Neural cell (in vitro differentiated cells): ENCODE results near the gene GJB2.

ENCODE experiments used
- EP300 ChIP-seq: fragments of 450-650 bp; conservative IDR thresholded peaks from 2 replicates; pipeline ENCODE4 v1.6.1; 2014; ENCODE audit warnings: antibody characterized with exemption, mild to moderate bottlenecking, moderate library complexity; ENCODE audit not compliant: poor library complexity, severe bottlenecking
- EZH2 ChIP-seq: fragments of 200-600, 300-800 bp; shearing (Covaris generic), sonication (generic); IDR thresholded peaks from 2 replicates; pipeline ENCODE4 v1.6.1; 2014; ENCODE audit warnings: antibody characterized with exemption, low read length, borderline replicate concordance, mild to moderate bottlenecking; ENCODE audit not compliant: insufficient read depth, poor library complexity, severe bottlenecking
- MXI1 ChIP-seq: fragments of 450-650 bp; conservative IDR thresholded peaks from 2 replicates; pipeline ENCODE4 v1.6.1; 2014; ENCODE audit warnings: antibody characterized with exemption, mild to moderate bottlenecking; ENCODE audit not compliant: poor library complexity, severe bottlenecking
- POLR2AphosphoS5 ChIP-seq: IDR thresholded peaks from 2 replicates; pipeline ENCODE4 v1.6.1; 2012
- RAD21 ChIP-seq: fragments of 450-650 bp; conservative IDR thresholded peaks from 2 replicates; pipeline ENCODE4 v1.6.1; 2014; ENCODE audit warnings: antibody characterized with exemption, mild to moderate bottlenecking, moderate library complexity
- TF ChIP-seq, protein P1 (sequence below): fragments of 450-650 bp; IDR thresholded peaks from 2 replicates; pipeline ENCODE4 v1.5.1; 2014; ENCODE audit warnings: antibody characterized with exemption, mild to moderate bottlenecking, moderate library complexity; ENCODE audit not compliant: poor library complexity, severe bottlenecking

DNA sequence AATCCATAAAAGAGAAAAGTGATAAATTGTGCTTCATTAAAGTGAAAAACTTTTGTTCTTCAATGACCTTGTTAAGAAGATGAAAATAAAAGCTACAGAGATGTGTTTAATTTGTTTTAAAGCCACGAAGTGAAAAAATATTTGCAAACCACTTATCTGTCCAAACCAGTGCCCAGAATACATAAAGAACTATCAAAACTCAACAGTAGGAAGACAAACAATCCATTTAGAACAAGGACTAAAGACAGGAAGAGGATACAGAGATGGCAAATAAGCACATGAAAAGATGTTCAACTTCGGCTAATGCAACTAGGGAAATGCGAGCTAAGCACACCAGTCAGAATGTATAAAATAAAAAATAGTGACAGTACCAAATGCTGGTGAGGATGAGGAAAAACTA is 24.4 kb upstream of the GJB2 start:
- TF ChIP-seq POLR2AphosphoS5 (no peak), EP300 (no peak), RAD21 (no peak), EZH2 (no peak), MXI1 (no peak)
- TF ChIP-seq, protein P1, sequence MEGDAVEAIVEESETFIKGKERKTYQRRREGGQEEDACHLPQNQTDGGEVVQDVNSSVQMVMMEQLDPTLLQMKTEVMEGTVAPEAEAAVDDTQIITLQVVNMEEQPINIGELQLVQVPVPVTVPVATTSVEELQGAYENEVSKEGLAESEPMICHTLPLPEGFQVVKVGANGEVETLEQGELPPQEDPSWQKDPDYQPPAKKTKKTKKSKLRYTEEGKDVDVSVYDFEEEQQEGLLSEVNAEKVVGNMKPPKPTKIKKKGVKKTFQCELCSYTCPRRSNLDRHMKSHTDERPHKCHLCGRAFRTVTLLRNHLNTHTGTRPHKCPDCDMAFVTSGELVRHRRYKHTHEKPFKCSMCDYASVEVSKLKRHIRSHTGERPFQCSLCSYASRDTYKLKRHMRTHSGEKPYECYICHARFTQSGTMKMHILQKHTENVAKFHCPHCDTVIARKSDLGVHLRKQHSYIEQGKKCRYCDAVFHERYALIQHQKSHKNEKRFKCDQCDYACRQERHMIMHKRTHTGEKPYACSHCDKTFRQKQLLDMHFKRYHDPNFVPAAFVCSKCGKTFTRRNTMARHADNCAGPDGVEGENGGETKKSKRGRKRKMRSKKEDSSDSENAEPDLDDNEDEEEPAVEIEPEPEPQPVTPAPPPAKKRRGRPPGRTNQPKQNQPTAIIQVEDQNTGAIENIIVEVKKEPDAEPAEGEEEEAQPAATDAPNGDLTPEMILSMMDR, result no peak
